Erythroblast (primary cell): ENCODE data around the gene FARP1.

Experiments used
- GATA1 ChIP-seq: IDR thresholded peaks from 2 replicates; pipeline ENCODE4 v1.6.1; 2011; ENCODE audit warnings: low read depth, mild to moderate bottlenecking, control low read depth, low read length, moderate library complexity
- POLR2A ChIP-seq: IDR thresholded peaks from 2 replicates; pipeline ENCODE4 v1.6.1; 2011; ENCODE audit warnings: mild to moderate bottlenecking, low read length

DNA sequence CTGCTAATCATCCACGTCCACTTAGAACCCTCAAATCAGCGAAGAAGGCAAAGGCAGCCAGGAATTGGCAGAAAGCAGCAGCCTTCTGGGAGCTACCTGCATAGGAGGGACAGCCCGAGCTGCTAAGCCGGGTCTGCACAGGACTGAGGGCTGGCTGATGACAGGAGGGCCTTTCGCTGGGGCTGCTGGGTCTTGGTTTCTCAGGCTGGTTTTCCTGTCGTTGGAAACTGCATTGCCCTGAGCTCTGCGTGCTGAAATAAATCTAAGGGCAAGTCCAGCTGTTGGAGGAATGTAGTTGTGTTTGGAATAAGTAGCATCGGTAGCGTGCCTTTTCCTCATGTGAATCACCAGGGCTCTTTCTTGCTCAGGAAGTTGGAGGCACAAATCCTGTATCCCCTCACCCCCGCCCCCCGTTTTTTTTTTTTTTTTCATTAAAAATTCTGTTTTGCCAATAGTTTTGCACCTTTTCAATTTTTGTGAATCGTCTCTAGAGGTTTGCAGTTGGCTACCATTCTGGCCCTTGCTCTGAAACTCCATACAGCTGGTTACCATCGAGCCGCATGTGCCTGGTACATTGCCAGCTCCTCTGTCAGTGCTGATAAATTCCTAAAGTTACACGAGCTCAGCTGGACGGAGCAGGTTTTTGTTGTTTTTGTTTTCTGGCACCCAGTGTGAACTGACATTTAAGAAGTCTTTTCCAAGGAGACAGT is 228.1 kb downstream of the FARP1 start:
- no peak for TF ChIP-seq POLR2A
- TF ChIP-seq GATA1 = no peak
